GM12878 (cell line): ENCODE data around the gene REV1. TPM values are rescaled to one million over a fixed set of nuclear protein-coding genes. Genes with fewer than 3 reads are reported as not detected.

Source experiments
- CEBPB ChIP-seq, 2 experiments: fragments of 150-350 bp in 1 of 2; IDR thresholded peaks; 2 replicates each; pipeline ENCODE4 v1.6.1; 2012 to 2014; ENCODE audit warnings: low read depth in 2 of 2, low read length in 2 of 2, borderline replicate concordance in 1 of 2, inconsistent platforms in 1 of 2
- CREB1 ChIP-seq: IDR thresholded peaks from 2 replicates; pipeline ENCODE4 v1.6.1; 2012; ENCODE audit warnings: low read depth, mild to moderate bottlenecking, inconsistent platforms
- EED ChIP-seq: sonication (generic); IDR thresholded peaks from 2 replicates; pipeline ENCODE4 v1.6.1; 2016; ENCODE audit warnings: antibody characterized with exemption, low read depth
- ETV6 ChIP-seq, 2 experiments: fragments of 450-650 bp in 1 of 2; IDR thresholded peaks in 1 of 2; conservative IDR thresholded peaks in 1 of 2; 2 replicates each; pipeline ENCODE4 v1.6.1; 2014; ENCODE audit warnings: antibody characterized with exemption in 1 of 2, borderline replicate concordance in 1 of 2, low read depth in 1 of 2, mild to moderate bottlenecking in 1 of 2, moderate library complexity in 1 of 2
- FOXK2 ChIP-seq: fragments of 450-650 bp; IDR thresholded peaks from 2 replicates; pipeline ENCODE4 v1.6.1; 2017; ENCODE audit warnings: mild to moderate bottlenecking, moderate library complexity
- HDAC2 ChIP-seq: fragments of 200-600 bp; sonication (generic); IDR thresholded peaks from 2 replicates; pipeline ENCODE4 v1.6.1; 2017
- NKRF ChIP-seq: fragments of 450-650 bp; conservative IDR thresholded peaks from 2 replicates; pipeline ENCODE4 v1.6.1; 2017; ENCODE audit warnings: mild to moderate bottlenecking, moderate library complexity
- PAX5 ChIP-seq: IDR thresholded peaks from 2 replicates; pipeline ENCODE4 v1.6.1; 2011; ENCODE audit warnings: low read depth, low read length, borderline replicate concordance
- RAD51 ChIP-seq: fragments of 450-650 bp; IDR thresholded peaks from 2 replicates; pipeline ENCODE4 v1.6.1; 2016; ENCODE audit warnings: moderate library complexity, mild to moderate bottlenecking, inconsistent platforms
- SIX5 ChIP-seq: IDR thresholded peaks from 2 replicates; pipeline ENCODE4 v1.6.1; 2011; ENCODE audit warnings: mild to moderate bottlenecking, low read depth, low read length, moderate library complexity; ENCODE audit not compliant: severe bottlenecking
- TCF7 ChIP-seq: IDR thresholded peaks from 2 replicates; pipeline ENCODE4 v1.6.1; 2014; ENCODE audit warnings: antibody characterized with exemption, borderline replicate concordance
- YY1 ChIP-seq: IDR thresholded peaks from 2 replicates; pipeline ENCODE4 v1.6.1; 2011; ENCODE audit warnings: low read depth, mild to moderate bottlenecking, low read length
- ZBTB40 ChIP-seq: fragments of 450-650 bp; IDR thresholded peaks from 2 replicates; pipeline ENCODE4 v1.6.1; 2016; ENCODE audit warnings: mild to moderate bottlenecking, moderate library complexity, borderline replicate concordance
- polyA plus RNA-seq, 11 experiments: library from polyadenylated mRNA; depleted of rRNA in 4 of 11; unstranded in 6 of 11; stranded (reverse) in 5 of 11; fragments of >200 nt; fragmentation: Nextera tagmentation in 4 of 11; fragmentation: Illumina TruSeq in 1 of 11; extraction: Ambion mirVana in 4 of 11; extraction: Trizol in 1 of 11; gene quantifications; 1 replicate in 1 of 11; 2 replicates in 10 of 11; pipeline versions ENCODE4 v1.2.1 to v1.2.3, GENCODE V29; 2011 to 2016; ENCODE audit warnings: inconsistent platforms in 2 of 11, missing spikeins in 2 of 11, low read depth in 1 of 11
- total RNA-seq, 4 experiments: library from RNA; depleted of rRNA in 3 of 4; stranded (reverse); fragments of >200 nt in 3 of 4; fragmentation: Illumina TruSeq in 1 of 4; extraction: Trizol in 1 of 4; gene quantifications; 2 replicates each; pipeline versions ENCODE4 v1.2.1 to v1.2.3, GENCODE V29; 2013 to 2021

Gene REV1
- total and polyA plus RNA-seq, 10 of the 15 experiments (the other 5 are each of a cell fraction or from before 2014, with no cell fraction given): 11.3 to 46.8 (median 29.0) TPM

GRCh38 chr2:99489063-99489760 is 605 bp downstream of the REV1 start (continued):
- TF ChIP-seq SIX5: no peak
- TF ChIP-seq CREB1: peak; percentile 69; the same call in 1 of the 2 replicates
- no peak for TF ChIP-seq HDAC2
- TF ChIP-seq YY1: peak; percentile 81
- no peak for TF ChIP-seq CEBPB (IDR thresholded peaks at IDR 0.05; ENCODE audit: borderline replicate concordance in 1 of 2, low read depth in 2 of 2, low read length in 2 of 2)
- TF ChIP-seq NKRF: peak; percentile 42; the same call in 1 of the 2 replicates
- TF ChIP-seq TCF7: no peak
- TF ChIP-seq ZBTB40: no peak
- TF ChIP-seq ETV6 (conservative IDR thresholded peaks at IDR 0.05 in 1 of 2, IDR thresholded peaks at IDR 0.05 in 1 of 2; ENCODE audit: borderline replicate concordance in 1 of 2, low read depth in 1 of 2): no peak
- TF ChIP-seq EED: no peak
- TF ChIP-seq RAD51: no peak
- TF ChIP-seq FOXK2: no peak
- TF ChIP-seq PAX5: no peak
